ENCODE results near the gene DPP10.

Gene DPP10

GRCh38 chr2:115491186-115491793, 1048.8 kb downstream of the DPP10 start:
- no peak overlapping the region for H3K4me3 ChIP-seq (ENCODE audit: low read length, poor library complexity, severe bottlenecking)
- H3K9ac ChIP-seq (ENCODE audit: low read depth, low read length, poor library complexity, severe bottlenecking) = no peak overlapping the region
- H3K27me3 ChIP-seq (ENCODE audit: insufficient read depth, low read length, poor library complexity, severe bottlenecking) = no peaks in the 10 kb centered on the region
- no peaks in the 10 kb centered on the region for H3K4me1 ChIP-seq (ENCODE audit: insufficient read depth, low read length, poor library complexity, severe bottlenecking)
- H3K9me3 ChIP-seq (ENCODE audit: insufficient read depth, low read depth, low read length) = no peaks in the 10 kb centered on the region
- no peaks in the 10 kb centered on the region for H3K79me2 ChIP-seq (ENCODE audit: insufficient read depth, low read length)
- no peaks in the 10 kb centered on the region for H3K36me3 ChIP-seq (ENCODE audit: insufficient read depth, low read length)
- no peaks in the 10 kb centered on the region for H4K20me1 ChIP-seq (ENCODE audit: insufficient read depth, low read length, poor library complexity, severe bottlenecking)
- H2AFZ ChIP-seq (ENCODE audit: low read length) = no peak overlapping the region
- no peaks in the 10 kb centered on the region for H3F3A ChIP-seq (ENCODE audit: low read depth)
- TF ChIP-seq CTCF (conservative IDR thresholded peaks at IDR 0.05; ENCODE audit: low read length) = no peak
- TF ChIP-seq EZH2phosphoT487 (IDR thresholded peaks at IDR 0.05; ENCODE audit: borderline replicate concordance) = no peak
- no peak overlapping the region for H3K4me2 ChIP-seq (ENCODE audit: low read depth, low read length, poor library complexity, severe bottlenecking)
- no peaks in the 10 kb centered on the region for H3K9me2 ChIP-seq (replicated peaks; ENCODE audit: low read depth, low read length)

GRCh38 chr2:115505331-115505730, 1062.9 kb downstream of the DPP10 start:
- Histone ChIP-seq H3K9ac (ENCODE audit: low read depth, low read length, poor library complexity, severe bottlenecking) (no peak overlapping the region), H3K27me3 (ENCODE audit: insufficient read depth, low read length, poor library complexity, severe bottlenecking) (no peaks in the 10 kb centered on the region), H3K79me2 (ENCODE audit: insufficient read depth, low read length) (no peaks in the 10 kb centered on the region), H4K20me1 (ENCODE audit: insufficient read depth, low read length, poor library complexity, severe bottlenecking) (no peaks in the 10 kb centered on the region), H3K9me3 (ENCODE audit: insufficient read depth, low read depth, low read length) (no peaks in the 10 kb centered on the region), H3K4me2 (ENCODE audit: low read depth, low read length, poor library complexity, severe bottlenecking) (no peak overlapping the region), H3K4me3 (ENCODE audit: low read length, poor library complexity, severe bottlenecking) (no peak overlapping the region), H3F3A (ENCODE audit: low read depth) (no peaks in the 10 kb centered on the region), H3K9me2 (replicated peaks; ENCODE audit: low read depth, low read length) (no peaks in the 10 kb centered on the region), H3K36me3 (ENCODE audit: insufficient read depth, low read length) (no peaks in the 10 kb centered on the region), H3K4me1 (ENCODE audit: insufficient read depth, low read length, poor library complexity, severe bottlenecking) (no peaks in the 10 kb centered on the region), H2AFZ (ENCODE audit: low read length) (no peak overlapping the region)
- no peak for TF ChIP-seq CTCF (conservative IDR thresholded peaks at IDR 0.05; ENCODE audit: low read length)
- no peak for TF ChIP-seq EZH2phosphoT487 (IDR thresholded peaks at IDR 0.05; ENCODE audit: borderline replicate concordance)

GRCh38 chr2:115520727-115521126, 1078.3 kb downstream of the DPP10 start:
- H3F3A ChIP-seq (ENCODE audit: low read depth) = no peaks in the 10 kb centered on the region
- no peak overlapping the region for H3K4me2 ChIP-seq (ENCODE audit: low read depth, low read length, poor library complexity, severe bottlenecking)
- H3K9ac ChIP-seq (ENCODE audit: low read depth, low read length, poor library complexity, severe bottlenecking) = no peak overlapping the region
- TF ChIP-seq CTCF (conservative IDR thresholded peaks at IDR 0.05; ENCODE audit: low read length) = no peak
- no peak for TF ChIP-seq EZH2phosphoT487 (IDR thresholded peaks at IDR 0.05; ENCODE audit: borderline replicate concordance)
- no peaks in the 10 kb centered on the region for H3K27me3 ChIP-seq (ENCODE audit: insufficient read depth, low read length, poor library complexity, severe bottlenecking)
- no peaks in the 10 kb centered on the region for H3K9me2 ChIP-seq (replicated peaks; ENCODE audit: low read depth, low read length)
- H3K4me1 ChIP-seq (ENCODE audit: insufficient read depth, low read length, poor library complexity, severe bottlenecking) = no peaks in the 10 kb centered on the region
- H3K79me2 ChIP-seq (ENCODE audit: insufficient read depth, low read length) = no peaks in the 10 kb centered on the region
- no peak overlapping the region for H2AFZ ChIP-seq (ENCODE audit: low read length)
- H4K20me1 ChIP-seq (ENCODE audit: insufficient read depth, low read length, poor library complexity, severe bottlenecking) = no peaks in the 10 kb centered on the region
- H3K9me3 ChIP-seq (ENCODE audit: insufficient read depth, low read depth, low read length) = no peaks in the 10 kb centered on the region
- no peak overlapping the region for H3K4me3 ChIP-seq (ENCODE audit: low read length, poor library complexity, severe bottlenecking)
- H3K36me3 ChIP-seq (ENCODE audit: insufficient read depth, low read length) = no peaks in the 10 kb centered on the region
